Esophagus squamous epithelium (tissue), 4 donors: Measurements from ENCODE around the gene ACSF3.
"Not testable (repeated sequence)": the region's sequence is repeated elsewhere in the genome, so short reads cannot be mapped to it uniquely, and the experiment has no call there.

Source experiments
- POLR2A ChIP-seq, 4 donors: fragments of 450-650 bp; IDR thresholded peaks; one replicate each; pipeline ENCODE4 v1.6.1; 2017; ENCODE audit warnings: antibody characterized with exemption in 4 of 4, mild to moderate bottlenecking in 4 of 4, moderate library complexity in 3 of 4
- TF ChIP-seq, protein P1 (sequence below), 6 experiments: fragments of 450-650 bp in 4 of 6; fragments of 200-600 bp in 2 of 6; sonication (generic) in 2 of 6; IDR thresholded peaks; one replicate each; pipeline ENCODE4 v1.5.1; 2016 to 2019; ENCODE audit warnings: antibody characterized with exemption in 6 of 6, mild to moderate bottlenecking in 4 of 6, moderate library complexity in 4 of 6

DNA sequence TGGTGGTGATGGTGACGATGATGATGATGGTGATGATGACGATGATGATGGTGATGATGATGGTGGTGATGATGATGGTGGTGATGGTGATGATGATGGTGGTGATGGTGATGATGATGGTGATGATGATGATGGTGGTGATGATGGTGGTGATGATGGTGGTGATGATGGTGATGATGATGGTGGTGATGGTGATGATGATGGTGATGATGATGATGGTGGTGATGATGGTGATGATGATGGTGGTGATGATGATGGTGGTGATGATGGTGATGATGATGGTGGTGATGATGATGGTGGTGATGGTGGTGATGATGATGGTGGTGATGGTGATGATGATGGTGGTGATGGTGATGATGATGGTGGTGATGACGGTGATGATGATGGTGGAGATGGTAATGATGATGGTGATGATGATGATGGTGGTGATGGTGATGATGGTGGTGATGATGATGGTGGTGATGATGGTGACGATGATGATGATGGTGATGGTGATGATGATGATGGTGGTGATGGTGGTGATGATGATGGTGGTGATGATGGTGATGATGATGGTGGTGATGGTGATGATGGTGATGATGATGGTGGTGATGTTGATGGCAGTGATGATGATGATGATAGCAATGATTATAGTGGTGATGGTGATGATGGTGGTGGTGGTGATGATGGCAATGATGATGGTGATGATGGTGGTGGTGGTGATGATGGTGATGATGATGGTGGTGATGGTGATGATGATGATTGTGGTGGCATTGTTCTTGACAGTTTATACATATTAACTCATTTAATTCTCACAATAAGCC, 24.6 kb upstream of the ACSF3 start:
- TF ChIP-seq POLR2A (IDR thresholded peaks at IDR 0.05): not testable (repeated sequence)
- TF ChIP-seq, protein P1, sequence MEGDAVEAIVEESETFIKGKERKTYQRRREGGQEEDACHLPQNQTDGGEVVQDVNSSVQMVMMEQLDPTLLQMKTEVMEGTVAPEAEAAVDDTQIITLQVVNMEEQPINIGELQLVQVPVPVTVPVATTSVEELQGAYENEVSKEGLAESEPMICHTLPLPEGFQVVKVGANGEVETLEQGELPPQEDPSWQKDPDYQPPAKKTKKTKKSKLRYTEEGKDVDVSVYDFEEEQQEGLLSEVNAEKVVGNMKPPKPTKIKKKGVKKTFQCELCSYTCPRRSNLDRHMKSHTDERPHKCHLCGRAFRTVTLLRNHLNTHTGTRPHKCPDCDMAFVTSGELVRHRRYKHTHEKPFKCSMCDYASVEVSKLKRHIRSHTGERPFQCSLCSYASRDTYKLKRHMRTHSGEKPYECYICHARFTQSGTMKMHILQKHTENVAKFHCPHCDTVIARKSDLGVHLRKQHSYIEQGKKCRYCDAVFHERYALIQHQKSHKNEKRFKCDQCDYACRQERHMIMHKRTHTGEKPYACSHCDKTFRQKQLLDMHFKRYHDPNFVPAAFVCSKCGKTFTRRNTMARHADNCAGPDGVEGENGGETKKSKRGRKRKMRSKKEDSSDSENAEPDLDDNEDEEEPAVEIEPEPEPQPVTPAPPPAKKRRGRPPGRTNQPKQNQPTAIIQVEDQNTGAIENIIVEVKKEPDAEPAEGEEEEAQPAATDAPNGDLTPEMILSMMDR (IDR thresholded peaks at IDR 0.05): not testable (repeated sequence)
